IMR-90 (cell line): ENCODE results near the gene TEAD4. TPM values are rescaled to one million over a fixed set of nuclear protein-coding genes. Genes with fewer than 3 reads are reported as not detected.

Experiments
- ATAC-seq: fragments of 200-7000 bp; cut with Tn5 transposase; 2 replicates; pipeline ENCODE4 v1.9.1; 2020; ENCODE audit warnings: low read depth, mild to moderate bottlenecking, moderate library complexity
- BruUV-seq: library from RNA; stranded (reverse); fragments of 400-500 nt; replicated peaks from 2 replicates; lab custom pipeline; 2021; lab: Mats Ljungman, UMichigan
- CTCF ChIA-PET: fragments of 300-600 bp; formaldehyde crosslinking; extraction: SDS; loops from one replicate; lab custom pipeline; 2021; ENCODE audit warnings: antibody characterized with exemption; lab: Yijun Ruan, JAX
- POLR2A ChIA-PET: fragments of 300-600 bp; sonication (Branson Sonifier 250); formaldehyde crosslinking; loops from one replicate; lab custom pipeline; 2022; ENCODE audit warnings: antibody characterized with exemption; ENCODE audit not compliant: unreplicated experiment; lab: Charles Lee
- DNase-seq: peaks from one replicate; pipeline ENCODE4 v3.0.0; 2013
- H2AFZ ChIP-seq: replicated peaks from 2 replicates; pipeline ENCODE3; 2013; ENCODE audit warnings: low read length, mild to moderate bottlenecking; ENCODE audit not compliant: poor library complexity
- H2AK5ac ChIP-seq: 2 replicates; pipeline ENCODE4 v1.6.1; 2013; ENCODE audit warnings: low read depth, low read length, inconsistent platforms
- H2AK9ac ChIP-seq: replicated peaks from 2 replicates; pipeline ENCODE3; 2013; ENCODE audit warnings: mild to moderate bottlenecking, low read depth, low read length, moderate library complexity; ENCODE audit not compliant: poor library complexity
- H2BK120ac ChIP-seq: 2 replicates; pipeline ENCODE4 v1.6.1; 2013; ENCODE audit warnings: low read depth, low read length, inconsistent platforms
- H2BK15ac ChIP-seq: 3 replicates; pipeline ENCODE4 v1.6.1; 2013; ENCODE audit warnings: low read depth, low read length, inconsistent platforms
- H2BK20ac ChIP-seq: 2 replicates; pipeline ENCODE4 v1.6.1; 2013; ENCODE audit warnings: low read depth, mild to moderate bottlenecking, inconsistent platforms, low read length, moderate library complexity
- H2BK5ac ChIP-seq: 2 replicates; pipeline ENCODE4 v1.6.1; 2013; ENCODE audit warnings: mild to moderate bottlenecking, low read depth, low read length, inconsistent platforms; ENCODE audit not compliant: poor library complexity, severe bottlenecking
- H3K14ac ChIP-seq: replicated peaks from 2 replicates; pipeline ENCODE4 v1.6.1; 2013; ENCODE audit warnings: low read depth, low read length, inconsistent platforms
- H3K18ac ChIP-seq: 2 replicates; pipeline ENCODE4 v1.6.1; 2013; ENCODE audit warnings: low read depth, low read length, control low read depth
- H3K23ac ChIP-seq: 2 replicates; pipeline ENCODE4 v1.6.1; 2013; ENCODE audit warnings: low read depth, low read length, inconsistent platforms
- H3K27ac ChIP-seq: 2 replicates; pipeline ENCODE4 v1.5.1; 2013; ENCODE audit warnings: mild to moderate bottlenecking, control low read depth, low read length; ENCODE audit not compliant: insufficient read depth
- H3K27me3 ChIP-seq: 2 replicates; pipeline ENCODE4 v1.6.1; 2013; ENCODE audit warnings: low read length; ENCODE audit not compliant: control insufficient read depth, insufficient read depth
- H3K36me3 ChIP-seq: 2 replicates; pipeline ENCODE4 v1.6.1; 2013; ENCODE audit warnings: low read length, mixed read lengths; ENCODE audit not compliant: control insufficient read depth, insufficient read depth
- H3K4ac ChIP-seq: 2 replicates; pipeline ENCODE4 v1.6.1; 2013; ENCODE audit warnings: low read depth, low read length, inconsistent platforms
- H3K4me1 ChIP-seq: 2 replicates; pipeline ENCODE4 v1.6.1; 2013; ENCODE audit warnings: low read length, mixed read lengths; ENCODE audit not compliant: control insufficient read depth, insufficient read depth
- H3K4me2 ChIP-seq: 2 replicates; pipeline ENCODE4 v1.6.1; 2013; ENCODE audit warnings: low read depth, mild to moderate bottlenecking, control low read depth, low read length, moderate library complexity
- H3K4me3 ChIP-seq: 2 replicates; pipeline ENCODE4 v1.5.1; 2013; ENCODE audit warnings: low read depth, mild to moderate bottlenecking, control low read depth, low read length, moderate library complexity; ENCODE audit not compliant: insufficient read depth
- H3K56ac ChIP-seq: 2 replicates; pipeline ENCODE4 v1.6.1; 2013; ENCODE audit warnings: low read length, inconsistent platforms; ENCODE audit not compliant: insufficient read depth; ENCODE audit errors: extremely low read depth
- H3K79me1 ChIP-seq, 2 experiments: 2 replicates each; pipeline ENCODE4 v1.6.1; 2013; ENCODE audit warnings: low read length in 2 of 2, inconsistent platforms in 1 of 2, low read depth in 1 of 2
- H3K9ac ChIP-seq: 2 replicates; pipeline ENCODE4 v1.6.1; 2013; ENCODE audit warnings: low read depth, low read length, control low read depth
- H3K9me1 ChIP-seq: 2 replicates; pipeline ENCODE4 v1.6.1; 2013; ENCODE audit warnings: low read length, inconsistent platforms; ENCODE audit not compliant: insufficient read depth
- H3K9me3 ChIP-seq: 2 replicates; pipeline ENCODE4 v1.6.1; 2013; ENCODE audit warnings: low read length; ENCODE audit not compliant: control insufficient read depth, insufficient read depth
- H4K20me1 ChIP-seq: 2 replicates; pipeline ENCODE4 v1.6.1; 2013; ENCODE audit warnings: low read length, inconsistent platforms; ENCODE audit not compliant: insufficient read depth
- H4K5ac ChIP-seq: 2 replicates; pipeline ENCODE4 v1.6.1; 2013; ENCODE audit warnings: mild to moderate bottlenecking, low read depth, low read length, control low read depth
- H4K8ac ChIP-seq, 2 experiments: 2 replicates each; pipeline ENCODE4 v1.6.1; 2013; ENCODE audit warnings: low read depth in 2 of 2, low read length in 2 of 2, control low read depth in 1 of 2, inconsistent platforms in 1 of 2
- H4K91ac ChIP-seq: 2 replicates; pipeline ENCODE4 v1.6.1; 2013; ENCODE audit warnings: low read depth, low read length, inconsistent platforms; ENCODE audit not compliant: insufficient read depth
- BHLHE40 ChIP-seq: fragments of 150-350 bp; IDR thresholded peaks from 2 replicates; pipeline ENCODE4 v1.6.1; 2016; ENCODE audit warnings: mild to moderate bottlenecking, low read depth, low read length
- CEBPB ChIP-seq: IDR thresholded peaks from 2 replicates; pipeline ENCODE4 v1.6.1; 2012; ENCODE audit warnings: low read depth, low read length, improper control_type of control experiment
- CHD1 ChIP-seq: IDR thresholded peaks from 2 replicates; pipeline ENCODE4 v1.6.1; 2012; ENCODE audit warnings: low read depth, low read length, improper control_type of control experiment
- FOS ChIP-seq: fragments of 150-350 bp; IDR thresholded peaks from 2 replicates; pipeline ENCODE4 v1.6.1; 2016; ENCODE audit warnings: low read depth, low read length
- MAFK ChIP-seq: IDR thresholded peaks from 2 replicates; pipeline ENCODE4 v1.6.1; 2012; ENCODE audit warnings: low read depth, low read length, improper control_type of control experiment
- MAZ ChIP-seq: IDR thresholded peaks from 2 replicates; pipeline ENCODE4 v1.6.1; 2012; ENCODE audit warnings: low read depth, mild to moderate bottlenecking, low read length, improper control_type of control experiment, moderate library complexity, borderline replicate concordance
- MXI1 ChIP-seq: IDR thresholded peaks from 2 replicates; pipeline ENCODE4 v1.6.1; 2012; ENCODE audit warnings: low read depth, mild to moderate bottlenecking, low read length, moderate library complexity, borderline replicate concordance
- NFE2L2 ChIP-seq: fragments of 150-350 bp; IDR thresholded peaks from 2 replicates; pipeline ENCODE4 v1.6.1; 2016; ENCODE audit warnings: low read depth, mild to moderate bottlenecking, low read length
- POLR2A ChIP-seq: IDR thresholded peaks from 2 replicates; pipeline ENCODE4 v1.6.1; 2012; ENCODE audit warnings: mild to moderate bottlenecking, low read depth, low read length
- RAD21 ChIP-seq: IDR thresholded peaks from 2 replicates; pipeline ENCODE4 v1.6.1; 2012; ENCODE audit warnings: low read length, improper control_type of control experiment
- RCOR1 ChIP-seq: IDR thresholded peaks from 2 replicates; pipeline ENCODE4 v1.6.1; 2012; ENCODE audit warnings: mild to moderate bottlenecking, low read length, improper control_type of control experiment; ENCODE audit not compliant: insufficient replicate concordance
- RFX5 ChIP-seq: IDR thresholded peaks from 2 replicates; pipeline ENCODE4 v1.8.0; 2012; ENCODE audit warnings: low read depth, mild to moderate bottlenecking, low read length, moderate library complexity
- SMC3 ChIP-seq: fragments of 150-350 bp; IDR thresholded peaks from 2 replicates; pipeline ENCODE4 v1.6.1; 2016; ENCODE audit warnings: low read depth, mild to moderate bottlenecking, antibody characterized with exemption, low read length, moderate library complexity
- WGBS, 2 experiments: methylation state at CpG; one replicate each; pipeline versions ENCODE4 v1.1.5 to v1.1.7; 2013; ENCODE audit warnings: missing lambda C conversion rate in 2 of 2; ENCODE audit not compliant: insufficient read length in 1 of 2; ENCODE audit errors: extremely low coverage in 2 of 2; 5-methylcytosine and 5-hydroxymethylcytosine counted together
- dilution Hi-C: fragments of 300-500 bp; cut with HindIII; formaldehyde crosslinking; loops from one replicate; pipeline ENCODE4 v1.14.3; 2018; ENCODE audit warnings: low sequenced_read_pairs; ENCODE audit not compliant: unreplicated experiment
- in situ Hi-C: fragments of 300-500 bp; cut with MboI; formaldehyde crosslinking; loops from 3 replicates; pipeline ENCODE4 v1.14.3; 2019; ENCODE audit warnings: low sequenced_read_pairs, inconsistent platforms, mixed read lengths
- intact Hi-C: fragments of 100-400 bp; cut with micrococcal nuclease; formaldehyde crosslinking; loops from 2 replicates; pipeline ENCODE4 v1.10.0; 2022
- polyA plus RNA-seq, 3 experiments: library from polyadenylated mRNA; depleted of rRNA; stranded (reverse); fragments of >200 nt; gene quantifications; 2 replicates each; pipeline ENCODE4 v1.2.3, GENCODE V29; 2012; ENCODE audit warnings: low replicate concordance in 1 of 3
- total RNA-seq: library from RNA; depleted of rRNA; stranded (reverse); fragments of >200 nt; gene quantifications from 2 replicates; pipeline ENCODE4 v1.2.3, GENCODE V29; 2012
- TF ChIP-seq, protein P1 (sequence below): fragments of 150-350 bp; IDR thresholded peaks from 2 replicates; pipeline ENCODE4 v1.6.1; 2016; ENCODE audit warnings: low read depth, mild to moderate bottlenecking, low read length, moderate library complexity, borderline replicate concordance
- TF ChIP-seq, protein P2 (sequence below): fragments of 150-350 bp; IDR thresholded peaks from 2 replicates; pipeline ENCODE4 v1.6.1; 2017; ENCODE audit warnings: mild to moderate bottlenecking, antibody characterized with exemption, low read length, low read depth
- TF ChIP-seq, protein P3 (sequence below): conservative IDR thresholded peaks from 2 replicates; pipeline ENCODE4 v1.5.1; 2012; ENCODE audit warnings: mild to moderate bottlenecking, low read depth, low read length, improper control_type of control experiment

Gene TEAD4
- total and polyA plus RNA-seq, 2 of the 4 experiments (the other 2 are of a cell fraction) = 8.8 to 24.9 TPM

DNA sequence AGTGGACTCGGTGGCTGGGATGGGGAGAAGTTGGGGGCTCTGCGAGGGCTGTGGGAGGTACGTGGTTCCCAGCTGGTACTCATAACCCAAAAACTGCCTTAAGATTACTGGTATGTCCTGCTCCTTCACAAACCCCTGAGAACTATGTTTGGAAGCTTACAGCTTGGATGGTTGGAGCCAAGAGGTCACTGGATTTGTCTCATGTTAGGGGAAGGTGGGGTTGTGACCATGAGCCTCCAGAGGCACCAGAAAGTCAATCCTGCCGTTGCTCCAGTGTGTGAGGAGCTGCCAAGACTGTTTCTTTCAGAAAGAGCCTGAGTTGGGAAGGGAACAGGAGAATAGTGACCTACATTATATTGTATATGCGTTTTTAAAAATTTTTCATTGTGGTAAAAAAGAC lies 33.5 kb downstream of the TEAD4 start:
- Histone ChIP-seq H3K56ac (no peak overlapping the region), H4K8ac (no peak overlapping the region), H3K18ac (no peak overlapping the region), H3K9me3 (no peaks in the 10 kb centered on the region), H2AK5ac (no peak overlapping the region), H3K4ac (no peak overlapping the region), H4K20me1 (peaks cover 5% of the 10 kb centered on the region), H2AK9ac (no peak overlapping the region), H3K4me1 (no peaks in the 10 kb centered on the region), H2BK20ac (no peak overlapping the region), H3K27me3 (no peaks in the 10 kb centered on the region), H3K14ac (no peak overlapping the region), H2BK120ac (no peak overlapping the region), H3K27ac (no peak overlapping the region), H4K91ac (no peak overlapping the region), H3K36me3 (peaks cover 7% of the 10 kb centered on the region), H2AFZ (no peak overlapping the region), H2BK5ac (no peak overlapping the region), H4K5ac (no peak overlapping the region), H3K4me2 (no peak overlapping the region), H3K9me1 (no peaks in the 10 kb centered on the region), H3K4me3 (no peak overlapping the region), H3K79me1 (peaks cover 0 to 31% of the 10 kb centered on the region in 2 experiments; a peak in 2 of 4 replicates), H2BK15ac (no peak overlapping the region), H3K23ac (no peak overlapping the region), H3K9ac (no peak overlapping the region)
- intact Hi-C loops = no loop called here
- CTCF ChIA-PET = no interaction called here
- in situ Hi-C loops = no loop called here
- POLR2A ChIA-PET = no interaction called here
- TF ChIP-seq CHD1 (no peak), BHLHE40 (no peak), CEBPB (no peak), POLR2A (no peak), RCOR1 (no peak), MXI1 (no peak), MAFK (no peak), RAD21 (no peak), MAZ (no peak), RFX5 (no peak), FOS (no peak), NFE2L2 (no peak), SMC3 (no peak)
- TF ChIP-seq, protein P1, sequence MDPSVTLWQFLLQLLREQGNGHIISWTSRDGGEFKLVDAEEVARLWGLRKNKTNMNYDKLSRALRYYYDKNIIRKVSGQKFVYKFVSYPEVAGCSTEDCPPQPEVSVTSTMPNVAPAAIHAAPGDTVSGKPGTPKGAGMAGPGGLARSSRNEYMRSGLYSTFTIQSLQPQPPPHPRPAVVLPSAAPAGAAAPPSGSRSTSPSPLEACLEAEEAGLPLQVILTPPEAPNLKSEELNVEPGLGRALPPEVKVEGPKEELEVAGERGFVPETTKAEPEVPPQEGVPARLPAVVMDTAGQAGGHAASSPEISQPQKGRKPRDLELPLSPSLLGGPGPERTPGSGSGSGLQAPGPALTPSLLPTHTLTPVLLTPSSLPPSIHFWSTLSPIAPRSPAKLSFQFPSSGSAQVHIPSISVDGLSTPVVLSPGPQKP = no peak
- TF ChIP-seq, protein P2, sequence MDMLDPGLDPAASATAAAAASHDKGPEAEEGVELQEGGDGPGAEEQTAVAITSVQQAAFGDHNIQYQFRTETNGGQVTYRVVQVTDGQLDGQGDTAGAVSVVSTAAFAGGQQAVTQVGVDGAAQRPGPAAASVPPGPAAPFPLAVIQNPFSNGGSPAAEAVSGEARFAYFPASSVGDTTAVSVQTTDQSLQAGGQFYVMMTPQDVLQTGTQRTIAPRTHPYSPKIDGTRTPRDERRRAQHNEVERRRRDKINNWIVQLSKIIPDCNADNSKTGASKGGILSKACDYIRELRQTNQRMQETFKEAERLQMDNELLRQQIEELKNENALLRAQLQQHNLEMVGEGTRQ = no peak
- TF ChIP-seq, protein P3, sequence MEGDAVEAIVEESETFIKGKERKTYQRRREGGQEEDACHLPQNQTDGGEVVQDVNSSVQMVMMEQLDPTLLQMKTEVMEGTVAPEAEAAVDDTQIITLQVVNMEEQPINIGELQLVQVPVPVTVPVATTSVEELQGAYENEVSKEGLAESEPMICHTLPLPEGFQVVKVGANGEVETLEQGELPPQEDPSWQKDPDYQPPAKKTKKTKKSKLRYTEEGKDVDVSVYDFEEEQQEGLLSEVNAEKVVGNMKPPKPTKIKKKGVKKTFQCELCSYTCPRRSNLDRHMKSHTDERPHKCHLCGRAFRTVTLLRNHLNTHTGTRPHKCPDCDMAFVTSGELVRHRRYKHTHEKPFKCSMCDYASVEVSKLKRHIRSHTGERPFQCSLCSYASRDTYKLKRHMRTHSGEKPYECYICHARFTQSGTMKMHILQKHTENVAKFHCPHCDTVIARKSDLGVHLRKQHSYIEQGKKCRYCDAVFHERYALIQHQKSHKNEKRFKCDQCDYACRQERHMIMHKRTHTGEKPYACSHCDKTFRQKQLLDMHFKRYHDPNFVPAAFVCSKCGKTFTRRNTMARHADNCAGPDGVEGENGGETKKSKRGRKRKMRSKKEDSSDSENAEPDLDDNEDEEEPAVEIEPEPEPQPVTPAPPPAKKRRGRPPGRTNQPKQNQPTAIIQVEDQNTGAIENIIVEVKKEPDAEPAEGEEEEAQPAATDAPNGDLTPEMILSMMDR = no peak
- no CpG with 5 or more reads among the region's 5 CpGs for WGBS, 2 experiments
- ATAC-seq = no peak
- no peak for DNase-seq
- BruUV-seq = no TSS peak
- dilution Hi-C loops = no loop called here
